ENCODE data around the gene PKIG.

Gene PKIG

GRCh38 chr20:44621939-44622338 is 39.6 kb downstream of the PKIG start:
- no peak for DNase-seq

GRCh38 chr20:44622501-44623270 is 40.3 kb downstream of the PKIG start:
- no peak for DNase-seq

GRCh38 chr20:44624152-44624551 is 41.8 kb downstream of the PKIG start:
- DNase-seq, result no peak

- DNase-seq, result no peak
These were observed 42.4 kb downstream of the PKIG start for GRCh38 chr20:44624743-44625271.

- DNase-seq, result no peak
These were observed 43.0 kb downstream of the PKIG start for GRCh38 chr20:44625361-44625760.

GRCh38 chr20:44626278-44626677 is 43.9 kb downstream of the PKIG start:
- no peak for DNase-seq

GRCh38 chr20:44627364-44628010 is 45.1 kb downstream of the PKIG start:
- DNase-seq, result no peak

GRCh38 chr20:44629017-44629385 is 46.6 kb downstream of the PKIG start:
- DNase-seq, result no peak

- no peak for DNase-seq
These were observed 47.2 kb downstream of the PKIG start for GRCh38 chr20:44629542-44629941.

GRCh38 chr20:44630297-44630696 is 47.9 kb downstream of the PKIG start:
- DNase-seq, result no peak

GRCh38 chr20:44632103-44632752 is 49.8 kb downstream of the PKIG start:
- no peak for DNase-seq

GRCh38 chr20:44633187-44633810 is 50.9 kb downstream of the PKIG start:
- DNase-seq, result no peak

GRCh38 chr20:44633872-44634600 is 51.7 kb downstream of the PKIG start:
- no peak for DNase-seq

GRCh38 chr20:44635877-44636276 is 53.5 kb downstream of the PKIG start:
- DNase-seq, result no peak

- DNase-seq, result no peak
These were observed 54.7 kb downstream of the PKIG start for GRCh38 chr20:44637042-44637441.

- DNase-seq, result no peak
These were observed 55.4 kb downstream of the PKIG start for GRCh38 chr20:44637522-44638372.

- DNase-seq, result no peak
These were observed 58.1 kb downstream of the PKIG start for GRCh38 chr20:44640522-44640921.

GRCh38 chr20:44641325-44641724 is 58.9 kb downstream of the PKIG start:
- no peak for DNase-seq

GRCh38 chr20:44642203-44643153 is 60.1 kb downstream of the PKIG start:
- DNase-seq, result peak; percentile 51

- no peak for DNase-seq
These were observed 60.8 kb downstream of the PKIG start for GRCh38 chr20:44643154-44643519.

All from NCI-H510A (cell line).